T-helper 1 cell (primary cell): Measurements from ENCODE around the gene TTC7B.

Experiments used
- DNase-seq, 5 donors: peaks; one replicate each; pipeline ENCODE4 v3.0.0-alpha.2; 2012 to 2020

The TTC7B gene

GRCh38 chr14:90699016-90699415 is 117.2 kb downstream of the TTC7B start:
- DNase-seq, result no peak

- no peak for DNase-seq
Measured at GRCh38 chr14:90698379-90698869, 117.8 kb downstream of the TTC7B start.

GRCh38 chr14:90697577-90698206 is 118.5 kb downstream of the TTC7B start:
- DNase-seq, result peak; percentile 24 to 68 (median 53)

DNA sequence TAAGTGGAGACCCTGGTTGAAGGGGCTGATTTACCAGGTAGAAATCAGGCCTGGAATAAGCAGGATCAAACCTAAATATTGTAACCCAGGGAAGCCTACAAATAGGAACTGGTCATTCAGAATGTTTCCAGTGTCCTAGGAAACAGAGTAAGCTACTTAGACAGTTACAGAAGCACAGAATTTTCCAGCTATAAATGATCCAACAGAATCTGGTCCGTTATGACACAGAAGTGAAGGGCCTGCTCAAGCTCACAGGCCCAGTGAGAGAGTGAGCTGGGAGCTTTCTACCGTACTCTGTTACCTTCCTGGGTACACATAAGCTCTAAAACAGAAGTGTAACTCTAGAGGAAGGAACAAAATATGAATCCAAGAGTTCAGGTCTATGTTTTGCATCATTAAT is 119.1 kb downstream of the TTC7B start:
- no peak for DNase-seq

DNA sequence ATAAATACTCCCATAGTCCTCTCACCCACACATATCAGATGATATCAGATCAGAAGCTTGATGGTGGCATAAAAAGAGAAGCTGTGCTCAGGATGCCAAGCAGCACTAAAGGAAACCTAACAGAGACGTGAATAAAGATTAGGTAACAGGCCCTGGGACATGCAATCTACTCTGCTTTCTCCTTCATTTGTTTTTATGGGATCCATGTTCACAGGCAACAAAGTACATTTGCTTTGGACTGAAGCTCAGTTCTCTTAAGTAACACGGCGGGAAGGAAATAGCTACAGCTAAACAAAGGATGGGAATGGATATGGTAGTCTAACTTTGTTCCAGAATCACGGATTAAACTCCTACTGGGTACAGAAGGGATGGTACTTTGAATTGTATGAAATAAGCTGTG is 119.5 kb downstream of the TTC7B start:
- DNase-seq, result no peak

GRCh38 chr14:90695997-90696660 is 120.1 kb downstream of the TTC7B start:
- no peak for DNase-seq

GRCh38 chr14:90693413-90693812 is 122.8 kb downstream of the TTC7B start:
- DNase-seq, result no peak

DNA sequence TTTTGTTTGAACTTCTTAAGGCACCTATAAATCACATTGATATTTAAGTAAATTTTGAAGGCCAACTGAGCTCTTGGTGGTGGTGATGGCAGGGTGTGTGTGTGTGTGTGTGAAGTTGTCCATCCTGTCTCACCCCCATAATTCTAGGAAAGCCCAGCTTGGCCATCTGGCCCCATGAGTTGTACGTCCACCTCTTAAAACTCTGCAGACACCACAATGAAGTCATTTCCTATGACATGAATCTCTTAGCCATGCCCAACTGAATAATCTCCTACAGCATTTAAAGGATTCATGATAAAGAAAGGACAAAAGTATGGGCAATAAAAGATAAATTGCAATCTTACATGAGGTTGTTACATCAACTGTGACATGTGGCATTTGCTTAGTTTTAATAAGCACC is 123.4 kb downstream of the TTC7B start:
- no peak for DNase-seq

DNA sequence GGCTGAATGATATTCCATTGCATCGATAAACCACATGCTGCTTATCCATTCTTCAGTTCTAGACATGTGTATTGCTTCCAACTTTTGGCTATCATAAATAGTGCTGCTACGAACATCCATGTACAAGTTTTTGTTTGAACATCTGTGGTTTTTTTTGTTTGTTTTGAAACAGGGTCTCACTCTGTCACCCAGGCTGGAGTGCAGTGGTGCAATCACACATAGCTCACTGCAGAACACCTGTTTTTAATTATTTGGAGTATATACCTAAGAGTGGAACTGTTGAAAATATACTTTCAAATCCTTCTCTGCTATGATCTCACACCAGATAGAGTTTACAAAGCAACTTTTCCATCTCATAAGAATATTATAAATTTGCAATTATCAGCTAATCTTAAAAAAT is 124.2 kb downstream of the TTC7B start:
- no peak for DNase-seq

DNA sequence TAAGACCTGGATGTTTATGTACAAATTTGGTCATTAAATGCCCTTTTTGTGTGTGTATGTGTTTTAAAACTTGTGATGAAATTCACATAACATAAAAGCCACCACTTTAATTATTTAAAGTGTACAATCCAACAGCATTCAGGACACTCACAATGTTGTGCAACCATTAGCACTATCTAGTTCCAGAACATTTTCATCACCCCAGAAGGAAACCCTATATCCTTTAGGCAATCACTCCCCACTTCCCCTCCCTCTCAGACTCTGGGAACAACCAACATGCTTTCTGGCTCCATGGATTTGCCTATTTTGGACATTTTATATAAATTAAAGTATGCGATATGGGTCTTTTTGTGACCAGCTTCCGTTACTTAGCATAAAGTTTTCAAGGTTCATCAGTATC is 124.6 kb downstream of the TTC7B start:
- no peak for DNase-seq

DNA sequence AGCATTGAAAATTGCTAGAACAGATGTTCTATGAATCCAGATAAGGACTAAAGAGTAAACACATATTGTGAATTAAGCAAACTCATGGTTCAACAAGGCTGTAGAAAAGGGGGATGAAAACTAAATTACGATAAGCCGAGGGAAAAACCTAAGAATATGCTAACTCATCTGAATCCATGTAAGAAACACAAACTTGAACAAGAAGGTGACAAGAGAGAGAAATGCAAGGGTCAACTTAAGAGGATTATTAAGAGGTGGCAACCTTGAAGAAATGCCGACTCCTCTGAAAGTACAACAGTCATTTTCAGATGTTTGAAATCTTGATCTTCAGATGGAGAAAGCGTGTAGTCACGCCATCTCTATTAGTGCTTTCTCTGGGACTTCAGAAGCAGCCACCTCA is 128.6 kb downstream of the TTC7B start:
- DNase-seq, result no peak

GRCh38 chr14:90682615-90683014 is 133.6 kb downstream of the TTC7B start:
- no peak for DNase-seq

- no peak for DNase-seq
Measured at GRCh38 chr14:90681929-90682328, 134.3 kb downstream of the TTC7B start.

GRCh38 chr14:90678846-90679362 is 137.3 kb downstream of the TTC7B start:
- DNase-seq, result no peak

- DNase-seq, result no peak
Measured at GRCh38 chr14:90678420-90678819, 137.8 kb downstream of the TTC7B start.

DNA sequence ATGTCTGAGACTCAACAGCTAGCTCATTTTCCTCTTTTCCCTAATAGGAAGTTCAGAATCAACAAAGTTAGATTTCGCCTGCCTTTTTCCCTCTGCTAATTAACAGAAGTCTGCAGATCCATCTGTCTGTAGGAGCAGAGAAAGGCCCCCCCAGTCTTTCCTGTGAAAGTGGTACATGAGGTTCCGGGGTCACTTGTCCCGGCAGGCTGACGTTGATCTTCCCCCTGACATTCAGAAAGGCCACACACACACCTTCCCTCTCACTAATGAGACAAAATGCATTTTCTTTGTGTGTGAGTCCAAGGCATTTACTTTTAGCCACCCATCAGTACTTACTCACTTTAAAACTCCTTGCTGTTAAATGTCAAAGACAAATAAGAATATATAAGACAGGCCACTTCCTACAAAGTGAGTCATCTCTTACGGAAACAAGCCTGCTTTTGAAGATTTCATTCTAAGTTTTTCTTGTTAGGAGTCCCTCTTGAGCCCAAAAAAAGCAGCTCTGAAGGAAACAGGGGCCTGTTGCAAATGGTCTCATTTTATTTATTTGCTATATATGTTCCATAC is 138.7 kb downstream of the TTC7B start:
- peak in 1 of 5 donors; percentile 53 for DNase-seq

GRCh38 chr14:90676912-90677311 is 139.3 kb downstream of the TTC7B start:
- DNase-seq, result no peak

- DNase-seq, result no peak
Measured at GRCh38 chr14:90676356-90676755, 139.9 kb downstream of the TTC7B start.

DNA sequence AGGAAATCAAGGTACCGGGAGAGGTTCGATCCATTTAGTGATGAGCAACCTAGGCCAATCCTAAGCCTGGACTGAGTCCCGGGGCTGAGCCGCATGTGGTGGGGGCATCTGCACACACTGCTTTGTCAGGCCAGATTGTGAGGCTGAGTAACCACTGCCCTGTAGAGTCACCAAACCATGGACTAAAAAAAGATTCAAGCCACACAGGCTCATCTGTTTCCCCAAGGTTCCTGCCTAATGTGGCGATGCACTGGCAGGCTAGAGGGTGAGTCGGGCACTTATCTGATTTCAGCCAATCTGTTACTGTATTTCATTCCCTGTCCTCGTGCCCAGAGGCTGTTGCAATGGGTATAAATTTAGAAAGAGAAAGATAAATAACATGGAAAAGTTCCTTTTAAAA is 140.8 kb downstream of the TTC7B start:
- no peak for DNase-seq

- DNase-seq, result no peak
Measured at GRCh38 chr14:90674716-90675115, 141.5 kb downstream of the TTC7B start.

DNA sequence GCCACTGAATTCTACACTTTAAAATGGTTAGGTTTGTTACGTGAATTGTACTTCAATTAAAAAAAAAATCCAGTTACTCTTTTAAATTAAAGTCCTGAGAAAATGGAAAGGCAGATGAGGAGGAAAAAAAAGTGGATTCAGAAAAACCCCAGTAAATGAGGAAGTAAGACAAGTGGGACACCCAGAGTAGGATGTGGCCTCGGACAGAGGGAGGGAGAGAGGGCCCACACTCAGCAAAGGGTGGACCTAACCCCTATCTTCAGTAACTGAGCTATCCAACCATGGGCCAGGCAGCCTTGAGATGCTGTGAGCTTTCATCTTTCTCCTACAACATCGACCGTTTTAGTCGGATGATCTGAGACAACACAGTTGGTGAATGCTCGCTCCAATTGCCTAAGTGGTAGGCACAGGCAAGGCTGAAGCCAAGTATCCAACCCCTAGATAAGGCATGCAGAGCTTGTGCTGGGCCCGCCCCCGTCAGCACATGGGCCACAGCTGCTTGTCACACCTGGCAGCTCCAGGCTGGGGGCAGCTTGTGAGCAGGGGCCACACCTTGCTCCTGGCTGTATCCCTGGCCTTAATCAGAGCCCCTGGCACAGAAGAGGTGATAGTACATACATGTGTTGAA is 142.1 kb downstream of the TTC7B start:
- DNase-seq, result no peak

- DNase-seq, result no peak
Measured at GRCh38 chr14:90671382-90672234, 144.6 kb downstream of the TTC7B start.

- DNase-seq, result no peak
Measured at GRCh38 chr14:90669731-90670130, 146.5 kb downstream of the TTC7B start.
